Loucy (cell line): ENCODE results near the gene RNASET2.

Experiments used
- H2AFZ ChIP-seq: fragments of 200-600 bp; sonication (generic); 2 replicates; pipeline ENCODE4 v1.6.0; 2016; ENCODE audit warnings: antibody characterized with exemption, mild to moderate bottlenecking, low read length, moderate library complexity
- H3F3A ChIP-seq: fragments of 200-600 bp; 2 replicates; pipeline ENCODE4 v1.6.0; 2016; ENCODE audit warnings: antibody characterized with exemption, low read depth, mild to moderate bottlenecking
- H3K27me3 ChIP-seq: fragments of 200-600 bp; sonication (generic); 2 replicates; pipeline ENCODE4 v1.6.1; 2014; ENCODE audit warnings: low read length, mild to moderate bottlenecking; ENCODE audit not compliant: insufficient read depth, poor library complexity, severe bottlenecking
- H3K36me3 ChIP-seq: fragments of 200-600 bp; sonication (generic); 2 replicates; pipeline ENCODE4 v1.6.1; 2016; ENCODE audit warnings: low read length; ENCODE audit not compliant: insufficient read depth
- H3K4me1 ChIP-seq: fragments of 200-600 bp; sonication (generic); 2 replicates; pipeline ENCODE4 v1.5.1; 2014; ENCODE audit warnings: low read length, mild to moderate bottlenecking; ENCODE audit not compliant: insufficient read depth, poor library complexity, severe bottlenecking
- H3K4me2 ChIP-seq: fragments of 200-600 bp; sonication (generic); 2 replicates; pipeline ENCODE4 v1.6.0; 2014; ENCODE audit warnings: antibody characterized with exemption, low read length, low read depth, mild to moderate bottlenecking; ENCODE audit not compliant: poor library complexity, severe bottlenecking
- H3K4me3 ChIP-seq: fragments of 200-600 bp; sonication (generic); 2 replicates; pipeline ENCODE4 v1.5.1; 2014; ENCODE audit warnings: low read length, mild to moderate bottlenecking, mixed read lengths; ENCODE audit not compliant: poor library complexity, severe bottlenecking
- H3K79me2 ChIP-seq: fragments of 200-600 bp; sonication (generic); 2 replicates; pipeline ENCODE4 v1.6.1; 2014; ENCODE audit warnings: low read length; ENCODE audit not compliant: insufficient read depth
- H3K9ac ChIP-seq: fragments of 200-600 bp; sonication (generic); 2 replicates; pipeline ENCODE4 v1.6.0; 2014; ENCODE audit warnings: mild to moderate bottlenecking, low read depth, low read length, moderate library complexity; ENCODE audit not compliant: poor library complexity, severe bottlenecking
- H3K9me2 ChIP-seq: fragments of 200-600 bp; sonication (generic); replicated peaks from 2 replicates; pipeline ENCODE4 v1.6.1; 2016; ENCODE audit warnings: low read depth, low read length, mixed read lengths
- H3K9me3 ChIP-seq: fragments of 200-600 bp; sonication (generic); 2 replicates; pipeline ENCODE4 v1.6.1; 2014; ENCODE audit warnings: mild to moderate bottlenecking, antibody characterized with exemption, low read length, low read depth; ENCODE audit not compliant: insufficient read depth
- H4K20me1 ChIP-seq: fragments of 200-600 bp; sonication (generic); 2 replicates; pipeline ENCODE4 v1.6.0; 2014; ENCODE audit warnings: antibody characterized with exemption, low read length, mild to moderate bottlenecking; ENCODE audit not compliant: insufficient read depth, poor library complexity, severe bottlenecking
- EZH2phosphoT487 ChIP-seq: fragments of 200-600 bp; IDR thresholded peaks from 2 replicates; pipeline ENCODE4 v1.6.1; 2018; ENCODE audit warnings: antibody characterized with exemption, mild to moderate bottlenecking, moderate library complexity, borderline replicate concordance
- TF ChIP-seq, protein P1 (sequence below): fragments of 200-600 bp; sonication (generic); conservative IDR thresholded peaks from 2 replicates; pipeline ENCODE4 v1.5.1; 2014; ENCODE audit warnings: mild to moderate bottlenecking, antibody characterized with exemption, low read length

RNASET2 gene

DNA sequence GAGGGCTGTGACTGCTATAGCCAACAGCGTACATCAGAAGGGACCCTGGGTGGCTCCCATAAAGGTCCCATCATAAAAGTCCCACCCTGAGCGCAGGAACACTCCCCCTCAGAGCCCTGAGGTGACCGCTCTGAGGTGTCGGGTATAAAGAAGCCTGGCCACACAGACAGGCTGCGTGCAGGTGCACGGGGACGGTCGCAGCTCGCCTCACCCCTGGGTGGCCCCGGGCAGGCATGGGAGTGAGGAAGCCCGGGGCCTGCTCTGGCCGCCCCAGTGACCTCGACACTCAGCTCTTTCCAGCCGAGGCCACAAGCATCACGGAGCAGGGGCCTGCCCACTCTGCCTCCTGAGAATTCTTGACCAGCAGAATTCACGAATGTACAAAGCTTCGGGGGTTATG is 14.4 kb upstream of the RNASET2 start:
- Histone ChIP-seq H3K9me2 (no peaks in the 10 kb centered on the region), H3K36me3 (no peaks in the 10 kb centered on the region; the same call in 1 of the 2 replicates), H3K9ac (no peak overlapping the region), H3K4me2 (no peak overlapping the region), H4K20me1 (no peaks in the 10 kb centered on the region), H3K4me1 (no peaks in the 10 kb centered on the region), H3K9me3 (no peaks in the 10 kb centered on the region), H3K79me2 (no peaks in the 10 kb centered on the region), H3K27me3 (no peaks in the 10 kb centered on the region), H2AFZ (no peak overlapping the region), H3K4me3 (no peak overlapping the region), H3F3A (no peaks in the 10 kb centered on the region)
- TF ChIP-seq, protein P1, sequence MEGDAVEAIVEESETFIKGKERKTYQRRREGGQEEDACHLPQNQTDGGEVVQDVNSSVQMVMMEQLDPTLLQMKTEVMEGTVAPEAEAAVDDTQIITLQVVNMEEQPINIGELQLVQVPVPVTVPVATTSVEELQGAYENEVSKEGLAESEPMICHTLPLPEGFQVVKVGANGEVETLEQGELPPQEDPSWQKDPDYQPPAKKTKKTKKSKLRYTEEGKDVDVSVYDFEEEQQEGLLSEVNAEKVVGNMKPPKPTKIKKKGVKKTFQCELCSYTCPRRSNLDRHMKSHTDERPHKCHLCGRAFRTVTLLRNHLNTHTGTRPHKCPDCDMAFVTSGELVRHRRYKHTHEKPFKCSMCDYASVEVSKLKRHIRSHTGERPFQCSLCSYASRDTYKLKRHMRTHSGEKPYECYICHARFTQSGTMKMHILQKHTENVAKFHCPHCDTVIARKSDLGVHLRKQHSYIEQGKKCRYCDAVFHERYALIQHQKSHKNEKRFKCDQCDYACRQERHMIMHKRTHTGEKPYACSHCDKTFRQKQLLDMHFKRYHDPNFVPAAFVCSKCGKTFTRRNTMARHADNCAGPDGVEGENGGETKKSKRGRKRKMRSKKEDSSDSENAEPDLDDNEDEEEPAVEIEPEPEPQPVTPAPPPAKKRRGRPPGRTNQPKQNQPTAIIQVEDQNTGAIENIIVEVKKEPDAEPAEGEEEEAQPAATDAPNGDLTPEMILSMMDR = no peak
- no peak for TF ChIP-seq EZH2phosphoT487

DNA sequence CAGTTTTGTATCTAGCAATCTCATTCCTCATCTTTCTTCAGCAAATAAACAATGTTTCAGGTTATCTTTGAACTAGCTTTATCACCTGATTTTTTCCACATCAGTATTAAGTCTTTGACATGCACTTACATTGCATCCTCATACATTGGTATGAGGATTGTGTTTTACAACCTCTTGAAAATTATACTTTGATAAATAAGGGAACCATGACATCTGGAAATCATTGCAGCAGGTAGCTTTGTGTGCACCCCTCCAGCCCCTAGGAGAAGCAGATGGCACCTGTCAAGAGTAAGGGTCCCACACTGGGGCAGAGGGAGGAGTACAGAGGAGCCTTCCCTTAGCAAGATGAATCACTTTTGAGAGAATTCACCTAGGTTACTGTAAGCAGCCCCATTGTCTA is 13.7 kb upstream of the RNASET2 start:
- Histone ChIP-seq H3K9me2 (no peaks in the 10 kb centered on the region), H3F3A (no peaks in the 10 kb centered on the region), H3K27me3 (no peaks in the 10 kb centered on the region), H3K9ac (no peak overlapping the region), H3K79me2 (no peaks in the 10 kb centered on the region), H3K9me3 (no peaks in the 10 kb centered on the region), H3K4me1 (no peaks in the 10 kb centered on the region), H3K4me3 (no peak overlapping the region), H2AFZ (no peak overlapping the region), H3K36me3 (no peaks in the 10 kb centered on the region; the same call in 1 of the 2 replicates), H4K20me1 (no peaks in the 10 kb centered on the region), H3K4me2 (no peak overlapping the region)
- no peak for TF ChIP-seq EZH2phosphoT487
- TF ChIP-seq, protein P1 = no peak

DNA sequence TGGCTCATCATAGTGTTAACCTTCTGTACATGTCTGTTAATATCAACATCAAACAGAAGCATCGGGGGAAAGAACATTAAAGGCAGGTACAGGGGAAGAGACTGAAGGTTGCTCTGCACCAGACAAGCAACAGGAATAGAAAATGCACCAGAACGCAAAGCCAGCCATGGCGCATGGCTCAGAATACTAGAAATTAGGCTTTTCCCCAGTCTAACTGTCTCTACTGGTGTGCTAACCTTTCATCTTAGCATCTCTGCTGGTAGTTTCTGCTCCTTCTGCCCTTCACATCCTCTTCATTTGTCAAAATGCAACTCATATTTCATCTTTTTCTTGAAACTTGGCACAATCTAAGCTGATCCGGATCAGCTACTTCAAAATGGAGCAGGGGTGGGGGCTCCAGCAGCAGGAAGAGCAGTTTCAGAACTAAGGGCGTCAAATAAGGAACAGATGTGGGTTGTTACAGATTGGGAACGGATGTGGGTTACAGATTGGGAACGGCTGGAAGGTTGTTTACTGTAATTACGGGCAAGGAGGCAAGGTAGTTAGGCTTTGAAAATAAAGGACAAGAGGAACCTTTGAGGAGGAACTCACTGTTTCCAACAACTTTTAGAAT is 13.1 kb upstream of the RNASET2 start:
- no peak for TF ChIP-seq EZH2phosphoT487
- TF ChIP-seq, protein P1 = no peak
- H3K4me3 ChIP-seq = no peak overlapping the region
- no peak overlapping the region for H3K4me2 ChIP-seq
- no peaks in the 10 kb centered on the region for H3K79me2 ChIP-seq
- H2AFZ ChIP-seq = no peak overlapping the region
- H3K9me3 ChIP-seq = no peaks in the 10 kb centered on the region
- no peak overlapping the region for H3K9ac ChIP-seq
- H3K36me3 ChIP-seq = no peaks in the 10 kb centered on the region; the same call in 1 of the 2 replicates
- no peaks in the 10 kb centered on the region for H3K27me3 ChIP-seq
- H3K9me2 ChIP-seq = no peaks in the 10 kb centered on the region
- H3K4me1 ChIP-seq = no peaks in the 10 kb centered on the region
- H4K20me1 ChIP-seq = no peaks in the 10 kb centered on the region
- H3F3A ChIP-seq = no peaks in the 10 kb centered on the region
